ENCODE measurements around the gene SMAD3. TPM values are rescaled to one million over a fixed set of nuclear protein-coding genes. Genes with fewer than 3 reads are reported as not detected.

The SMAD3 gene
- total RNA-seq, 6 experiments from 2014 or later, result 9.2 to 34.0 (median 14.4) TPM

- H3K4me3 ChIP-seq, result no peak overlapping the region
These were observed 41.7 kb upstream of the SMAD3 start for GRCh38 chr15:67023517-67024313.

DNA sequence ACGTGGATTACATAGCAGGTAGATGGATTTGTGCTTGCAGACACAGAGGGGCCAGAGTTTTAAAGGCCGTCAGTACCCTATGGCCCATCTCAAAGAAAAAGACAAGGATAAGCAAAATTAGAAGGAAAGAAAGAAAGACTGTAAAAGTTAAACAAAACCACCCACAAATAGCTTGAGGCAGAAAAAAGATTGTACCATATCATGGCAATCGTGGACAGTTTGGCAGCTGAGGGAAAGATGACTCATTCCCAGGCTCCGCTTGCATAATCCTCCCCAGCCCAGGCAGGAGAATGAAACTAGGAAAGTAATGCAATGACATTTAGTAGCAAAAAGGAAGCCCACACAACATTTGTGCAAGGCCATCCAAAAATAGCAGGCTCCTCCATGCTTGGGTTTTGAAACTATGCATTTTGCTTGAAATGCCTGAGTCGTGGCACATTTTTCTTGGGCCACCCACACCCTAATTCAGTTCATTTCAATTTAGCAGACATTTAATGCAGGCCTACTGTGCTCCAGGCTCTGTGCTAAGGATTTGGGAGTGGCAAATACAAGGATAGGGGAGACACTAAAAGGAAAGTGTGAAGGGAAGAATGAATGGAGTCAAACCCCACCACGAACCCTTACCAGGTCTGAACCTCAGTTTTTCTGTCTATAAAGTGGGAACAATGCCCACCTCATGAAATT lies 40.9 kb upstream of the SMAD3 start:
- Histone ChIP-seq H3K9me3 (no peaks in the 10 kb centered on the region), H3K27me3 (no peaks in the 10 kb centered on the region), H3K27ac (peak overlapping the region; percentile 54 to 63 (median 61)), H3K4me3 (no peak overlapping the region), H3K36me3 (no peaks in the 10 kb centered on the region), H3K4me1 (peaks cover 10 to 49% (median 27%) of the 10 kb centered on the region in 4 donors)
- TF ChIP-seq CTCF (IDR thresholded peaks at IDR 0.05) (no peak), POLR2A (IDR thresholded peaks at IDR 0.05) (peak; percentile 49)
- WGBS (ENCODE audit: insufficient coverage, low coverage, low lambda C conversion rate, missing lambda C conversion rate), result 24% methylated on average over 6 of the region's 6 CpGs
- ATAC-seq, result peak; percentile 68 to 84 (median 81)
- intact Hi-C loops (cut with DNase I), result no loop called here
- peak; percentile 63 to 83 (median 71) for DNase-seq

More at GRCh38 chr15:67023517-67024313, 41.7 kb upstream of the SMAD3 start:
- H3K36me3 ChIP-seq, result no peaks in the 10 kb centered on the region
- H3K9me3 ChIP-seq, result no peaks in the 10 kb centered on the region
- H3K27ac ChIP-seq, result peak overlapping the region; percentile 52 to 63 (median 54)
- 79% methylated on average over 2 of the region's 7 CpGs for WGBS (ENCODE audit: insufficient coverage, low coverage, low lambda C conversion rate, missing lambda C conversion rate)
- ATAC-seq (peak in 2 of 4 donors; percentile 6 to 39), DNase-seq (peak in 1 of 3 donors; percentile 58)
- intact Hi-C loops (cut with DNase I), result no loop called here
- peaks cover 10 to 56% (median 31%) of the 10 kb centered on the region in 4 donors for H3K4me1 ChIP-seq
- no peaks in the 10 kb centered on the region for H3K27me3 ChIP-seq
- TF ChIP-seq POLR2A (IDR thresholded peaks at IDR 0.05), result no peak
- no peak for TF ChIP-seq CTCF (IDR thresholded peaks at IDR 0.05)

DNA sequence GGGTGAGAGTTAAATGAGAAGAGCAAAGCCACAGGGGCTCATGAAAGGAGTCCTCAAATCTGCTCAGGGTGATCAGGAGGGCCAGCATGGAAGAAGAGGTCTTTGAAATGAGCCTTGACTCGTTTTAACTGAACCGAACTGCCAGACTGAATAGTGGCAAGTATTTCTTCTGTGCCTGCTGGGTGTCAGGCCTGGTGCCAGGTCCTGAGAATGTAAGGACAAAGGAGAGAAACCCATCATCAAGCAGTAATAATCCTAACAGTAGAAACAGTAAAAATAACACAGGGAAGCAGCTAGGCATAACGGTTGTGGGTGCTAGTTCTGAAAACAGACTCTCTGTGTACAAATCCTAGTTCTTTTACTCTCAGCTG lies 40.4 kb upstream of the SMAD3 start:
- peak overlapping the region; percentile 54 to 63 (median 61) for H3K27ac ChIP-seq
- peaks cover 10 to 43% (median 24%) of the 10 kb centered on the region in 4 donors for H3K4me1 ChIP-seq
- no peak for DNase-seq
- 50% methylated on average over 3 of the region's 3 CpGs for WGBS (ENCODE audit: insufficient coverage, low coverage, low lambda C conversion rate, missing lambda C conversion rate)
- no peaks in the 10 kb centered on the region for H3K9me3 ChIP-seq
- H3K27me3 ChIP-seq, result no peaks in the 10 kb centered on the region
- H3K36me3 ChIP-seq, result no peaks in the 10 kb centered on the region
- intact Hi-C loops (cut with DNase I), result no loop called here
- ATAC-seq, result no peak
- no peak overlapping the region for H3K4me3 ChIP-seq
- no peak for TF ChIP-seq POLR2A (IDR thresholded peaks at IDR 0.05)
- TF ChIP-seq CTCF (IDR thresholded peaks at IDR 0.05), result no peak

GRCh38 chr15:67025719-67026609 lies 39.4 kb upstream of the SMAD3 start:
- Histone ChIP-seq H3K4me1 (peaks cover 10 to 50% (median 23%) of the 10 kb centered on the region in 4 donors), H3K27ac (peak overlapping the region; percentile 54 to 63 (median 61)), H3K4me3 (no peak overlapping the region), H3K9me3 (no peaks in the 10 kb centered on the region), H3K27me3 (no peaks in the 10 kb centered on the region), H3K36me3 (no peaks in the 10 kb centered on the region)
- TF ChIP-seq POLR2A (IDR thresholded peaks at IDR 0.05), result no peak
- no peak for TF ChIP-seq CTCF (IDR thresholded peaks at IDR 0.05)
- intact Hi-C loops (cut with DNase I), result no loop called here
- WGBS (ENCODE audit: insufficient coverage, low coverage, low lambda C conversion rate, missing lambda C conversion rate), result 8% methylated on average over 6 of the region's 9 CpGs
- ATAC-seq (peak; percentile 75 to 91 (median 86)), DNase-seq (peak; percentile 77 to 88 (median 82))
